ENCODE data around the gene CSTF3.
"Not testable (repeated sequence)": the region's sequence is repeated elsewhere in the genome, so short reads cannot be mapped to it uniquely, and the experiment has no call there.

Gene CSTF3

GRCh38 chr11:33072465-33072864, 88.8 kb downstream of the CSTF3 start:
- DNase-seq = no peak

- DNase-seq = no peak
Observed at GRCh38 chr11:33068611-33069340, 92.5 kb downstream of the CSTF3 start.

DNA sequence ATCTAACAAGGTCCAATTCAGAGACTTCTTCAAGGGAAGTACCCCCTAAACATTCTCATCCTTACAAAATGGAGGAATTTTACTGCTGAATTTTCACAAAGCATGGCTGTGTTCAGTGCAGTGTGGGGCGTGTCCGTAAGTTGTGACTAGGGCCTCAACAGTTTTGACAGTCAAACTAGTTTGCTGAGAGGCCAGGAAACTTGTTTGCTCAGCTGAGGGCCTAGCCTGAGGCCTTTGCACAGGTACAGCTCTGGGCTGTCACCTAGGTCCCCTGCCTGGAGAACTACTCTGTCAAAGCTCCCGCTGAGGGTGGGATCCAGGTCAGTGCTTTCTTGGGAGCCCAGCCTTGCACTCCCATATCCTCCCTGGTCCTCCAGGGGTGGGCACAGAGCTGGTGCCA, 94.0 kb downstream of the CSTF3 start:
- DNase-seq = no peak

DNA sequence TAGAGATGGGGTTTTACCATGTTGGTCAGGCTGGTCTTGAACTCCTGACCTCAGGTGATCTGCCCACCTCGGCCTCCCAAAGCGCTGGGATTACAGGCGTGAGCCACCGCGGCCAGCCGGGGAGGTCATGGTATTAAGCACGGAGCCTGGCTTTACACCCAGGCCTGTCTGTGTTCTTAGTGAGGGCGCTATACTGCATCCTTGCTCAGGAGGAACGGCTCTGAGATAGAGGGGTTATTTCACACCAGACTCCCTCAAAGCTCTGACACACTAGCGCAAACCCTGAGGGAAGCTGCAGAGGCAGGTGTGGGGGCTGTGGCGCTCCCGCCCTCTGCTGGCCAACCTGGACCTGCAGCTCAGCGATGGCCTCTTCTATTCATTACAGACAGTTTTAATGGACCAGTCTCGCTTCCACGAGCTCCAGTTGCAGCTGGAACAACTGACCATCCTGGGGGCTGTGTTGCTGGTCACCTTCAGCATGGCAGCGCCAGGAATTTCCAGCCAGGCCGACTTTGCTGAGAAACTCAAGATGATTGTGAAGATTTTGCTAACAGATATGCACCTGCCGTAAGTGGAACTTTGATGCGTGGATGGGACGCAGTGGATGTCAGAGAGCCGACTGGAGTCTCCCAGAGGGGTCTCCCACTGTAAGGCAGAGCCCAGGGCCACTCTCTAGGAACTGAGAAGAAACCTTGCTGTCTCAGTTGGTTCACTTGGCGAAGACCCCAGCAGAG, 95.7 kb downstream of the CSTF3 start:
- DNase-seq = peak; percentile 60

DNA sequence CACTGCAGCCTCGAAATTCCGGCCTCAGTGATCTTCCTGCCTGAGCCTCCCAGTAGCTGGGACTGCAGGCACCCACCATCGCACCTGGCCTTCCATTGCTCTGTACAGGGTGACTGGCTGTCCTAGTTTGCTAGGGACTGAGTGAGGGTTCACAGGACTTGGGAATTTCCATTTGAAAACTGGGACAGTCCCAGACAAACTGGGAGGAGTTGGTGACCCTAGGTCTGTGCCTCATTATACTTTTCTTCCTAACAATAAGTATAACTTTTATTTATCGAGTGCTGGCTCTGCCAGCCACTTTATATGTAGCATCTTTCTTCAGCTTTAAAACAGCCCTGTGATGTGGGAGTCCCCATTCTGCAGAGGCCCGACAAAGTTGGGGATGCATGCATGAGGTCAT, 96.4 kb downstream of the CSTF3 start:
- no peak for DNase-seq

- no peak for DNase-seq
Observed at GRCh38 chr11:33064033-33064825, 97.1 kb downstream of the CSTF3 start.

DNA sequence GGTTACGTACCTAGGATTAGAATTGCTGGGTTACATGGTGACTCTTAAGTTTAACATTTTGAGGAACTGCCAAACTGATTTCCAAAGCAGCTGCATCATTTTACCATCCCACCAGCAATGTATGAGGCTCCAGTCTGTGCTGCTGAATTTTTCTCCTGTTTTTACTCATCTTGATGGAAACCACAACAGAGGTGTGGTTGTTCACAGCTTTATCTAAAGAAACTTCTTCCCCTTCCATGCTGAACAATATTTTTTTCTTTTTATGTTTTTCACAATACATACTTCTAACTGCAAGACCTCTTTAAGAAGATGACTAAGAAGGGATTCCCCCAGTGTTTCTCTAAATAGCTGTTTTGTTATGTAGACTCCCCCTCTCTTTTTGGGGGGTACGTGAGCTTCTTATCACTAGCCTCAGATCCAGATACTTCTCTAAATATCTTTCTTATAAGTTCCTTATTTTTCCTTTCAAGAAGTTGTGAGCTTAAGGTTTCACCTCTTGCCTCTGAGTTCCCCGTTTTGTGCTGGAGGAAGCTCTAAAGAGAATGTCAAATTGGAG, 97.9 kb downstream of the CSTF3 start:
- peak; percentile 61 for DNase-seq

DNA sequence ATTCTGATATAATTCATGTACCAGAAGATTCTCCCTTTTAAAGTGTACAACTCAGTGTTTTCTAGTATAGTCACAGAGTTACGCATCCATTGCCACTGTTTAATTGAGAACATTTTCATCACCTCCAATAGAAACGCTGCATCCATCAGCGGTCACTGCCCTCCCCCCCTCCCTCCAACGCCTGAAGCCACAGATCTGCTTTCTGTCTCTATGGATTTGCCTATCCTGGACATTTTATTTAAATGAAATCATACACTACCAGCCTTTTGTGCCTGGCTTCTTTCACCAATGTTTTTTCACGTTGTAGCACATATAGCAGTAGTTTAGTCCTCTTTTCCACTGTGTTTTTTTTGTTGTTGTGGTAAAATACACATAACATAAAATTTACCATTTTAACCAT, 99.1 kb downstream of the CSTF3 start:
- DNase-seq = no peak

GRCh38 chr11:33060271-33060670, 101.0 kb downstream of the CSTF3 start:
- DNase-seq = no peak

- DNase-seq = no peak
Observed at GRCh38 chr11:33059331-33060007, 101.8 kb downstream of the CSTF3 start.

- DNase-seq = no peak
Observed at GRCh38 chr11:33057284-33057683, 104.0 kb downstream of the CSTF3 start.

GRCh38 chr11:33055375-33055774, 105.9 kb downstream of the CSTF3 start:
- DNase-seq = no peak

DNA sequence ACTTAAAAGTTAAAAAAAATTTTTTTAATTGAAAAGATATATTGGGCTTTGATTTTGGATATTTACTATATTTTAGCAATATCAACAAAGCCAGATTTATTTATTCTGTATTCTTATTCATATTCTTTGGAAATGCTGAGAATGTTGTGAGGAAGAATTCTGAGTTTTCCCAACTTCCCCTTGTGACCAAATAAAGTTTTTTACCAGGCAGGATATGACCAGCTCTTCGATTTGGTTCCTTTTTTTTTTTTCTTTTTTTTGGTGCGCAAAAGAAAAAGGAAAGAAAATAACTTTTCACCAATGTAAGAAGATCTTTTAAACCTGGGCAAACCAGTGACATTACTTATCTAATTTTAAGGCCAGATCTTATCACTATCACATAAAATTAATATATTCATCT, 109.0 kb downstream of the CSTF3 start:
- DNase-seq = no peak

GRCh38 chr11:33049565-33050408, 111.5 kb downstream of the CSTF3 start:
- DNase-seq = not testable (repeated sequence)

- not testable (repeated sequence) for DNase-seq
Observed at GRCh38 chr11:33048701-33049100, 112.6 kb downstream of the CSTF3 start.

DNA sequence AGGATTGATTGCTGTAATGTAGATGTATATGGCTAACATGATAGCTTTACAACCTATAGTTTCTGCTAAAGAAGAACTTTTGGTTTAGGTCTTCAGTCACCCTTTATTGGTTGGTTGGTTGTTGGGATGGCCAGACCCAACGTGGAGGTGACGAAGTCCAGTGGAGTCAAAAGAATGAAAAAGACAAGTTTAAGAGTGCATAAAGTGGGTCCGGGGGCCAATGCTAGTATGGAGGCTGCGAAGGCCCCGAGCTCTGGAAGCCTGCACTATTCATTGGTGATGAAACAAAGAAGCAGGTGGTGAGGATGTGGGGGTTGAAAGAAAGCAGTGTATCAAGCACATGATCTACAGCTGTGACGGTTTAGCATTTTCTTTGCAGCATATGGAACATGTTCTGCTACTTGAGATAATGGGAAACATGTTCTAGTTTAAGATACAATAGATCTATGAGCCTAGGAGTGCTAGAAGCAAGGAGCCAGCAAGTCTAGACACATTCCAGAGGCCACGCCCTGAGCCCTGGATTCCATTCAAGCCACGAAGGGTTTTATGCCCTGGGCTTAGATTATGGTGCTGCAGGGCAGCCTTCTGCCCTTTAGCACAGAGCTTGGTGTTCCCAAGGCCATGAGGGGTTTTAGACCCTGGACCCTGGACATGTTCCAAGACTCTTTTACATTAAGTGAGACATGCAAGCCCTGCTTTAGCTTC, 115.6 kb downstream of the CSTF3 start:
- DNase-seq = peak; percentile 36

DNA sequence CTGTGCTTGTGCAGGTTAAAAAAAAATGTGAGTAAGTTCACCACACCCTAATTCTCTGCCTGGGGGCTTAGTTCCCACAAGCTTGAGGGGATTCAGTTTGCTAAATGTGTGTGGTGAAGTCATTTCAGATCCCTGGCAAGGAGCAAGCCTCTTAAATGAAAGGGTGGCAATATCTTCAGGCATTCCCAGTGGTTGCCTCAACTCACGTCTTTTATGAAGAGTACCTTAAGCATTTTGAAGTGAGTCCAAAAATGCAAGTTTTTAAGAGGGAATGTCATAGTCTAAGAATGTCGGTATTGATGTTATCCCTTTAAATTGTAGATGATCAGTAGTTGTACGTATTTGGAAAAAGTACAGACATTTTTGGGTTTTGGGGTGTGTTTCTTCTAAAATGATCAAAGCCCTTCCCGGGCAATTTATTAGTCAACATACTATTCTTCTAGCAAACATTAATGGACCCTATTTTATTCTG, 117.0 kb downstream of the CSTF3 start:
- DNase-seq = peak; percentile 56

GRCh38 chr11:33043221-33043830, 118.0 kb downstream of the CSTF3 start:
- DNase-seq = no peak

- DNase-seq = no peak
Observed at GRCh38 chr11:33040862-33041453, 120.3 kb downstream of the CSTF3 start.
